OCI-LY7 (cell line): ENCODE results near the gene SALL2. TPM values are rescaled to one million over a fixed set of nuclear protein-coding genes. Genes with fewer than 3 reads are reported as not detected.

Experiments used
- BruUV-seq: library from RNA; stranded (reverse); fragments of 400-500 nt; replicated peaks from 2 replicates; lab custom pipeline; 2021; lab: Mats Ljungman, UMichigan
- CTCF ChIA-PET: fragments of 300-600 bp; sonication (Branson Sonifier 250); formaldehyde crosslinking; loops from one replicate; lab custom pipeline; 2022; ENCODE audit warnings: antibody characterized with exemption; ENCODE audit not compliant: unreplicated experiment; lab: Charles Lee
- POLR2A ChIA-PET: fragments of 300-600 bp; sonication (Branson Sonifier 250); formaldehyde crosslinking; loops from one replicate; lab custom pipeline; 2022; ENCODE audit warnings: antibody characterized with exemption; lab: Charles Lee
- DNase-seq: peaks from one replicate; pipeline ENCODE4 v3.0.0-alpha.2; 2015; ENCODE audit warnings: low spot score
- H2AFZ ChIP-seq: fragments of 200-600 bp; sonication (generic), shearing (Covaris generic); 2 replicates; pipeline ENCODE4 v1.6.1; 2014; ENCODE audit warnings: mild to moderate bottlenecking, antibody characterized with exemption, low read length, moderate library complexity
- H3K27ac ChIP-seq: fragments of 200-600 bp; sonication (generic); 2 replicates; pipeline ENCODE4 v1.5.1; 2014; ENCODE audit warnings: mixed run types, low read depth, mild to moderate bottlenecking, moderate library complexity, low read length, inconsistent platforms; ENCODE audit not compliant: poor library complexity, severe bottlenecking
- H3K36me3 ChIP-seq: fragments of 200-600 bp; sonication (generic); 2 replicates; pipeline ENCODE4 v1.6.1; 2014; ENCODE audit warnings: mild to moderate bottlenecking, antibody characterized with exemption, low read length, moderate library complexity, mixed read lengths; ENCODE audit not compliant: insufficient read depth
- H3K4me1 ChIP-seq: fragments of 200-600 bp; sonication (generic); 2 replicates; pipeline ENCODE4 v1.5.1; 2014; ENCODE audit warnings: mild to moderate bottlenecking, low read length; ENCODE audit not compliant: insufficient read depth, poor library complexity, severe bottlenecking
- H3K4me2 ChIP-seq: fragments of 200-600 bp; sonication (generic); 2 replicates; pipeline ENCODE4 v1.6.1; 2014; ENCODE audit warnings: mild to moderate bottlenecking, low read length
- H3K4me3 ChIP-seq: fragments of 200-600 bp; sonication (generic); 2 replicates; pipeline ENCODE4 v1.5.1; 2014; ENCODE audit warnings: mild to moderate bottlenecking, low read depth, low read length; ENCODE audit not compliant: poor library complexity, severe bottlenecking
- H3K79me2 ChIP-seq: fragments of 200-600 bp; sonication (generic); 2 replicates; pipeline ENCODE4 v1.6.1; 2016; ENCODE audit warnings: low read depth, mild to moderate bottlenecking, low read length, moderate library complexity, mixed read lengths; ENCODE audit not compliant: insufficient read depth
- H3K9me2 ChIP-seq: fragments of 200-600 bp; sonication (generic); 2 replicates; pipeline ENCODE4 v1.6.1; 2016; ENCODE audit warnings: mild to moderate bottlenecking, low read length, mixed read lengths; ENCODE audit not compliant: insufficient read depth
- H3K9me3 ChIP-seq: fragments of 200-600 bp; sonication (generic); 2 replicates; pipeline ENCODE4 v1.6.1; 2014; ENCODE audit warnings: mild to moderate bottlenecking, mixed run types, low read length, mixed read lengths
- H4K20me1 ChIP-seq: fragments of 200-600 bp; sonication (generic); 2 replicates; pipeline ENCODE4 v1.6.1; 2014; ENCODE audit warnings: mild to moderate bottlenecking, antibody characterized with exemption, low read length, moderate library complexity, mixed read lengths; ENCODE audit not compliant: insufficient read depth
- EZH2phosphoT487 ChIP-seq: fragments of 200-600 bp; sonication (generic); IDR thresholded peaks from 2 replicates; pipeline ENCODE4 v1.6.1; 2018; ENCODE audit warnings: low read depth, borderline replicate concordance, mild to moderate bottlenecking, mixed run types, antibody characterized with exemption, low read length, moderate library complexity, mixed read lengths
- intact Hi-C: fragments of 100-400 bp; cut with micrococcal nuclease; formaldehyde crosslinking; loops from one replicate; pipeline ENCODE4 v1.10.0; 2022; ENCODE audit not compliant: unreplicated experiment
- total RNA-seq, 2 experiments: library from RNA; depleted of rRNA in 1 of 2; stranded (reverse); fragments of >200 nt in 1 of 2; shearing (Covaris generic) in 1 of 2; gene quantifications; 2 replicates each; pipeline ENCODE4 v1.2.3, GENCODE V29; 2014 to 2022
- TF ChIP-seq, protein P1 (sequence below): fragments of 200-600 bp; sonication (generic); conservative IDR thresholded peaks from 2 replicates; pipeline ENCODE4 v1.5.1; 2014; ENCODE audit warnings: mild to moderate bottlenecking, antibody characterized with exemption, low read length, moderate library complexity, mixed read lengths

Gene SALL2
- total RNA-seq, 2 experiments from 2014 or later, result 8.2 to 15.9 TPM

DNA sequence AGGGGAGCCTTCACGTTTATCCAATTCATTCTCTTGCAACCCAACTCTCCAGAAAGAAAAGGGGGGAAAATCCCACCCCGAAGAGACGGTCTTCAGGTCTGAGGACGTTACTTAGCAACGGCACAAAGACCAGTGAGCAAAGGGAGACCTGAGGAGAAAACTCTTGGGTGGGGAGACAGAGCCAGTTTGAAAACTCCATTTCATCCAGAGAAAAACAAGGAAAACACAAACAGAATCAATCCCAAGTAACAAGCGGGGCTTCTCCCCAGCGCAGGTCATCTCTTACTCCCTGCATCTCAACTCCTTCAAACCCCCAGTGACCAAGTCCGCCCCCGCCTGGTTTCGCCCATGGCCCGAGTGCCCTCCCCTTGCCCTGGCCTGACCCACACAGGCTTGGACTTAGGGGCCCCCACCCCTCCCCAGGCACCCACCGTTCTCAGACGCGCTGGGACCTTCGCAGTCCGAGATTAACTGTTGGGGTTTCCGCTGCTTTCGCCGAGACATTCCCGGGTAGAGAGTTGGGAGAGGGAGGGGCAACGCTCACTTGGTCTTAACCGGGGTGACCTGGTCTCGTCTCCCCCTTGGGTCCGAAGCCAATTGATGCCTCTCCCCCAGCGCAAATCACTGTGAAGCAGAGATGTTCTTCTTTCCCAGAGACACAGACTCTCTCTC, 10.4 kb upstream of the SALL2 start:
- H3K27ac ChIP-seq, result no peak overlapping the region
- H3K4me1 ChIP-seq, result peaks cover 23% of the 10 kb centered on the region
- TF ChIP-seq, protein P1, sequence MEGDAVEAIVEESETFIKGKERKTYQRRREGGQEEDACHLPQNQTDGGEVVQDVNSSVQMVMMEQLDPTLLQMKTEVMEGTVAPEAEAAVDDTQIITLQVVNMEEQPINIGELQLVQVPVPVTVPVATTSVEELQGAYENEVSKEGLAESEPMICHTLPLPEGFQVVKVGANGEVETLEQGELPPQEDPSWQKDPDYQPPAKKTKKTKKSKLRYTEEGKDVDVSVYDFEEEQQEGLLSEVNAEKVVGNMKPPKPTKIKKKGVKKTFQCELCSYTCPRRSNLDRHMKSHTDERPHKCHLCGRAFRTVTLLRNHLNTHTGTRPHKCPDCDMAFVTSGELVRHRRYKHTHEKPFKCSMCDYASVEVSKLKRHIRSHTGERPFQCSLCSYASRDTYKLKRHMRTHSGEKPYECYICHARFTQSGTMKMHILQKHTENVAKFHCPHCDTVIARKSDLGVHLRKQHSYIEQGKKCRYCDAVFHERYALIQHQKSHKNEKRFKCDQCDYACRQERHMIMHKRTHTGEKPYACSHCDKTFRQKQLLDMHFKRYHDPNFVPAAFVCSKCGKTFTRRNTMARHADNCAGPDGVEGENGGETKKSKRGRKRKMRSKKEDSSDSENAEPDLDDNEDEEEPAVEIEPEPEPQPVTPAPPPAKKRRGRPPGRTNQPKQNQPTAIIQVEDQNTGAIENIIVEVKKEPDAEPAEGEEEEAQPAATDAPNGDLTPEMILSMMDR, result no peak
- TF ChIP-seq EZH2phosphoT487, result no peak
- intact Hi-C loops, result no loop called here
- no TSS peak for BruUV-seq
- H3K79me2 ChIP-seq, result no peaks in the 10 kb centered on the region
- H3K4me2 ChIP-seq, result no peak overlapping the region
- H3K36me3 ChIP-seq, result no peaks in the 10 kb centered on the region
- CTCF ChIA-PET, result no interaction called here
- H2AFZ ChIP-seq, result no peak overlapping the region
- POLR2A ChIA-PET, result interaction anchor here (0.6 to 1.4 kb wide), 4 partner anchors 8 to 38 kb away, joined by 4 to 7 read pairs (median 4); partner anchors contain the start of gene SALL2
- no peak overlapping the region for H3K4me3 ChIP-seq
- H4K20me1 ChIP-seq, result no peaks in the 10 kb centered on the region
- H3K9me3 ChIP-seq, result no peaks in the 10 kb centered on the region
- no peak for DNase-seq
- H3K9me2 ChIP-seq, result no peaks in the 10 kb centered on the region

DNA sequence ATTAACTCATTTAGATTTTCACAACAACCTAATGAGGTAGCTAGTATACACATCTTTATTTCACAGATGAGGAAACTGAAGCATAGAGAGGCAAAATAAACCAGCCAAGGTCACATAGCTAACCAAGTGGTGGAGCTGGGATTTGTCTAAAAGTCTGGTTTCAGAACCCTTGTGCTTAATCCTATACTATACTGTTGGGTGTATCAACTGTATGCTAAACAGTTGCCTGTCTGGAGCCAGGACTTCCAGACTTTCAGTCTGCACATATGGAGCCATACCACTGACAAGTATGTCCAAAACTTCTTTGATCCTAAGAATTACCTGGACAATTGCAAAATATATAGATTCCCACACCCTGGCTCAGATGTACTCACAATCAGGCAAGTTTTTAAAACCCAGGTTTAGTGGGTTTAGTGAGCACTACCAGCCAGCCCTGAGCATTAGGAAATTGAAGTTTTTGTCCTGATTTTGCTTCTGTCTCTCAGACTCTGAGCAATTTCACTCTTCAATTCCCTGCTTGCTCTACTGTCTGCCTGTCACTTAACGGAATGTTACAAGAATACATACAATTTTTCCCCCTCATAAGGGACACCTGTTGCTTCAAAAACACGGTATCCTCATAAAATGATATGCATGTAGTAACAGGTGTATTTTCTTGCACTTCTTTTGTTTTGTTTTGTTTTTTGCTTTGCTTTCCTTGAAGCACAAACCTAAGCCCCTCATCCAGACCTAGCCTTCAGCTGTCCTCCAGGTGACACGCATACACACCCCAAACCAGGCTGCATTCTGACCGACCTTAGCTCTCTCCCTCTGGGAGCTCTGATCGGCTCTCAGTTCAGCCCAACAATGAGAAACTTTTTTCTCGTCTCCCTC, 9.6 kb upstream of the SALL2 start:
- POLR2A ChIA-PET, result interaction anchor here (1.1 to 1.4 kb wide), 2 partner anchors 9 to 10 kb away, joined by 3 to 5 read pairs; partner anchors contain the start of gene SALL2
- Histone ChIP-seq H3K9me3 (no peaks in the 10 kb centered on the region), H3K4me2 (no peak overlapping the region), H3K79me2 (no peaks in the 10 kb centered on the region), H3K36me3 (no peaks in the 10 kb centered on the region), H3K27ac (no peak overlapping the region), H3K9me2 (no peaks in the 10 kb centered on the region), H2AFZ (no peak overlapping the region), H3K4me1 (peaks cover 23% of the 10 kb centered on the region), H4K20me1 (no peaks in the 10 kb centered on the region), H3K4me3 (no peak overlapping the region)
- TF ChIP-seq EZH2phosphoT487, result no peak
- TF ChIP-seq, protein P1, result no peak
- no peak for DNase-seq
- BruUV-seq, result no TSS peak
- CTCF ChIA-PET, result no interaction called here
- intact Hi-C loops, result no loop called here
